ENCODE measurements around the gene TGFBR3. TPM values are rescaled to one million over a fixed set of nuclear protein-coding genes. Genes with fewer than 3 reads are reported as not detected.
A peak's percentile ranks its signal among the peaks of the same experiment; 100 is the strongest.

Gene TGFBR3
- total and polyA plus RNA-seq, 2 experiments from 2014 or later, result 16.2 to 26.5 TPM

- peak overlapping the region; percentile 46 for H3K4me2 ChIP-seq (ENCODE audit: unreplicated experiment)
- peaks cover 37% of the 10 kb centered on the region for H3K79me2 ChIP-seq (ENCODE audit: insufficient read depth)
- in situ Hi-C loops (cut with MboI), result no loop called here
- H3K27ac ChIP-seq, result peak overlapping the region; percentile 77
- H3K27me3 ChIP-seq (replicated peaks; ENCODE audit: insufficient read depth), result no peaks in the 10 kb centered on the region
- peak; percentile 87 for DNase-seq
- TF ChIP-seq EZH2 (IDR thresholded peaks at IDR 0.05; ENCODE audit: insufficient read depth, poor library complexity, severe bottlenecking) (no peak), EZH2phosphoT487 (IDR thresholded peaks at IDR 0.05; ENCODE audit: insufficient read depth, low read depth) (no peak)
- no peaks in the 10 kb centered on the region for H3K9me2 ChIP-seq (ENCODE audit: insufficient read depth)
- no peak overlapping the region for H2AFZ ChIP-seq
- H4K20me1 ChIP-seq (ENCODE audit: insufficient read depth), result no peaks in the 10 kb centered on the region
- 5 to 6% methylated on average over 4 of the region's 4 CpGs for WGBS, 2 experiments (ENCODE audit: low coverage in 1 of 2, low lambda C conversion rate in 2 of 2, missing lambda C conversion rate in 2 of 2)
- H3K36me3 ChIP-seq (ENCODE audit: low read depth), result no peaks in the 10 kb centered on the region
- no peaks in the 10 kb centered on the region for H3K9me3 ChIP-seq (ENCODE audit: low read depth)
- peak overlapping the region; percentile 65 for H3K9ac ChIP-seq
- H3K4me1 ChIP-seq (ENCODE audit: insufficient read depth), result peaks cover 34% of the 10 kb centered on the region
- H3F3A ChIP-seq (ENCODE audit: insufficient read depth), result peaks cover 44% of the 10 kb centered on the region
- peak overlapping the region; percentile 15 for H3K4me3 ChIP-seq
Measured at GRCh38 chr1:91781371-91781825, 104.6 kb downstream of the TGFBR3 start.

- H3K9me2 ChIP-seq (ENCODE audit: insufficient read depth), result no peaks in the 10 kb centered on the region; the same call in 1 of the 2 replicates
- H3F3A ChIP-seq (ENCODE audit: insufficient read depth), result peaks cover 50% of the 10 kb centered on the region
- H3K9me3 ChIP-seq (ENCODE audit: low read depth), result no peaks in the 10 kb centered on the region
- no peak overlapping the region for H3K4me2 ChIP-seq (ENCODE audit: unreplicated experiment)
- no peak overlapping the region for H2AFZ ChIP-seq
- no peak for TF ChIP-seq EZH2phosphoT487 (IDR thresholded peaks at IDR 0.05; ENCODE audit: insufficient read depth, low read depth)
- TF ChIP-seq EZH2 (IDR thresholded peaks at IDR 0.05; ENCODE audit: insufficient read depth, poor library complexity, severe bottlenecking), result no peak
- no peak overlapping the region for H3K27ac ChIP-seq
- DNase-seq, result no peak
- WGBS, 2 experiments (ENCODE audit: low coverage in 1 of 2, low lambda C conversion rate in 2 of 2, missing lambda C conversion rate in 2 of 2), result 100% methylated on average over 2 of the region's 2 CpGs
- H3K36me3 ChIP-seq (ENCODE audit: low read depth), result no peaks in the 10 kb centered on the region
- H3K27me3 ChIP-seq (replicated peaks; ENCODE audit: insufficient read depth), result no peaks in the 10 kb centered on the region
- no peak overlapping the region for H3K4me3 ChIP-seq
- H3K9ac ChIP-seq, result no peak overlapping the region
- H4K20me1 ChIP-seq (ENCODE audit: insufficient read depth), result no peaks in the 10 kb centered on the region
- peaks cover 41% of the 10 kb centered on the region for H3K4me1 ChIP-seq (ENCODE audit: insufficient read depth)
- peaks cover 51% of the 10 kb centered on the region for H3K79me2 ChIP-seq (ENCODE audit: insufficient read depth)
- in situ Hi-C loops (cut with MboI), result no loop called here
Measured at GRCh38 chr1:91779548-91780021, 106.4 kb downstream of the TGFBR3 start.

DNA sequence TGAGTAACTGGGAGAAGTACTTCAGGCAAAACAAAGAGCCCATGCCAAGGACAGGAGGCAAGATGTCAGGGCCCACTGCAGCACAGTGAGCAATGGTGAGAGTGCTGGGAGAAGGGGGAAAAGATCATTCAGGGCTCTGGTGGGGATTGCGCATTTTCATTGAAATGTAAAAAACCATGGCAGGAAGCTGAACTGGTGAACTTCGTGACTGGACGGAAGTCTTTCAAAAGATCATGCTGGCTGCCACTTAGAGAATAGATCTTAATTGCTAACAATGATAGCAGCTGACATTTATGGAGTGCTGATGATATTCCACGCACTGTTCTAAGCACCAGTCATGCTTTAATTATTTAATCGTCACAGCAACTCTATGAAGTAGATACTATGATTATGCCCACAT is 107.0 kb downstream of the TGFBR3 start:
- in situ Hi-C loops (cut with MboI), result no loop called here
- no peaks in the 10 kb centered on the region; the same call in 1 of the 2 replicates for H3K9me2 ChIP-seq (ENCODE audit: insufficient read depth)
- H2AFZ ChIP-seq, result no peak overlapping the region
- TF ChIP-seq EZH2 (IDR thresholded peaks at IDR 0.05; ENCODE audit: insufficient read depth, poor library complexity, severe bottlenecking) (no peak), EZH2phosphoT487 (IDR thresholded peaks at IDR 0.05; ENCODE audit: insufficient read depth, low read depth) (no peak)
- no peaks in the 10 kb centered on the region for H3K36me3 ChIP-seq (ENCODE audit: low read depth)
- H3K4me2 ChIP-seq (ENCODE audit: unreplicated experiment), result no peak overlapping the region
- peaks cover 56% of the 10 kb centered on the region for H3F3A ChIP-seq (ENCODE audit: insufficient read depth)
- DNase-seq, result no peak
- no peaks in the 10 kb centered on the region for H4K20me1 ChIP-seq (ENCODE audit: insufficient read depth)
- H3K27ac ChIP-seq, result no peak overlapping the region
- H3K9ac ChIP-seq, result no peak overlapping the region
- H3K27me3 ChIP-seq (replicated peaks; ENCODE audit: insufficient read depth), result no peaks in the 10 kb centered on the region
- H3K9me3 ChIP-seq (ENCODE audit: low read depth), result no peaks in the 10 kb centered on the region
- 85 to 86% methylated on average over 5 of the region's 5 CpGs for WGBS, 2 experiments (ENCODE audit: low coverage in 1 of 2, low lambda C conversion rate in 2 of 2, missing lambda C conversion rate in 2 of 2)
- peaks cover 47% of the 10 kb centered on the region for H3K4me1 ChIP-seq (ENCODE audit: insufficient read depth)
- H3K79me2 ChIP-seq (ENCODE audit: insufficient read depth), result peaks cover 46% of the 10 kb centered on the region
- H3K4me3 ChIP-seq, result no peak overlapping the region

GRCh38 chr1:91777630-91778300 is 108.2 kb downstream of the TGFBR3 start:
- no peak overlapping the region for H3K4me2 ChIP-seq (ENCODE audit: unreplicated experiment)
- DNase-seq, result no peak
- peaks cover 61% of the 10 kb centered on the region for H3F3A ChIP-seq (ENCODE audit: insufficient read depth)
- no peak overlapping the region for H3K4me3 ChIP-seq
- no peak overlapping the region for H3K9ac ChIP-seq
- peaks cover 38% of the 10 kb centered on the region for H3K79me2 ChIP-seq (ENCODE audit: insufficient read depth)
- peaks cover 41% of the 10 kb centered on the region for H3K4me1 ChIP-seq (ENCODE audit: insufficient read depth)
- H2AFZ ChIP-seq, result no peak overlapping the region
- H3K9me2 ChIP-seq (ENCODE audit: insufficient read depth), result no peaks in the 10 kb centered on the region; the same call in 1 of the 2 replicates
- no peaks in the 10 kb centered on the region for H3K9me3 ChIP-seq (ENCODE audit: low read depth)
- 42 to 47% methylated on average over 10 of the region's 10 CpGs for WGBS, 2 experiments (ENCODE audit: low coverage in 1 of 2, low lambda C conversion rate in 2 of 2, missing lambda C conversion rate in 2 of 2)
- H3K36me3 ChIP-seq (ENCODE audit: low read depth), result no peaks in the 10 kb centered on the region
- no peak overlapping the region for H3K27ac ChIP-seq
- TF ChIP-seq EZH2phosphoT487 (IDR thresholded peaks at IDR 0.05; ENCODE audit: insufficient read depth, low read depth), result no peak
- no peaks in the 10 kb centered on the region for H3K27me3 ChIP-seq (replicated peaks; ENCODE audit: insufficient read depth)
- H4K20me1 ChIP-seq (ENCODE audit: insufficient read depth), result no peaks in the 10 kb centered on the region
- in situ Hi-C loops (cut with MboI), result no loop called here

Data from GM23248 (cell line).